Peyer's patch (tissue), 4 donors: ENCODE measurements around the gene PHF10. TPM values are rescaled to one million over a fixed set of nuclear protein-coding genes. Genes with fewer than 3 reads are reported as not detected.

Experiments
- DNase-seq, 3 donors: peaks; one replicate each; pipeline ENCODE4 v3.0.0-alpha.2; 2017 to 2019
- H3K27ac ChIP-seq, 4 donors: fragments of 200-600 bp; sonication (generic); one replicate each; pipeline ENCODE4 v1.5.1; 2016 to 2019
- H3K27me3 ChIP-seq, 2 donors: fragments of 200-600 bp; sonication (generic); one replicate each; pipeline ENCODE4 v1.5.1; 2019
- H3K36me3 ChIP-seq, 3 donors: fragments of 200-600 bp; sonication (generic); one replicate each; pipeline ENCODE4 v1.5.1; 2016 to 2019
- H3K4me1 ChIP-seq, 4 donors: fragments of 200-600 bp; sonication (generic); one replicate each; pipeline ENCODE4 v1.5.1; 2016 to 2019
- H3K4me3 ChIP-seq, 4 donors: fragments of 200-600 bp; sonication (generic); 1 replicate in 3 of 4; 2 replicates in 1 of 4; pipeline ENCODE4 v1.5.1; 2016 to 2019; ENCODE audit warnings: mild to moderate bottlenecking in 1 of 4
- H3K9me3 ChIP-seq, 4 donors: fragments of 200-600 bp; sonication (generic); one replicate each; pipeline ENCODE4 v1.5.1; 2016 to 2019; ENCODE audit warnings: mild to moderate bottlenecking in 1 of 4
- CTCF ChIP-seq, 6 experiments: fragments of 450-650 bp in 4 of 6; fragments of 200-600 bp in 2 of 6; sonication (generic) in 1 of 6; IDR thresholded peaks; one replicate each; pipeline ENCODE4 v1.5.1; 2017 to 2019; ENCODE audit warnings: antibody characterized with exemption in 6 of 6, mild to moderate bottlenecking in 3 of 6, moderate library complexity in 1 of 6
- POLR2A ChIP-seq, 2 donors: fragments of 450-650 bp; IDR thresholded peaks; one replicate each; pipeline ENCODE4 v1.5.1; 2017; ENCODE audit warnings: antibody characterized with exemption in 2 of 2, mild to moderate bottlenecking in 2 of 2, moderate library complexity in 2 of 2
- total RNA-seq, 4 donors: library from RNA; depleted of rRNA; stranded (reverse); fragments of >200 nt; gene quantifications; one replicate each; pipeline ENCODE4 v1.1.0, GENCODE V29; 2016

Gene PHF10
- total RNA-seq, 4 donors from 2014 or later = 23.3 to 46.0 (median 30.6) TPM

DNA sequence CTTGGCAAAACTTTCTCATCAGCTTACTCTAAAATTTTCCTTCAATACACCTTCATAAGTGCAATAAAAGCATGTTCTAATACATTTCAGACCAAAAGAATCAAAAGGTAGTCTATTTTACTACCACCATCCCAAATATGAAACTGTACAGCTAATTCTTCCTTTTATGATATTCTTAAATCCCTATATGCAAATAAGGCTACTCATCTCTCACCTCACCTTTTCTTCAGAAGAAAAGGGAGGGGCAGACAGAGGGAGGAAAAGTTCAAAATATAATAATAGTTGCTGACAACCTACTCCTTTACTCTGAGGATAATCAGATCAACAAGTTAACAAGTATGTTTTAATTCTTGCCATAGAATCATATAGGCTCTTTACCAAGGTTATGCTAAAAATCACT is 15.0 kb downstream of the PHF10 start:
- no peak overlapping the region for H3K4me3 ChIP-seq
- H3K27ac ChIP-seq = no peak overlapping the region
- no peak for TF ChIP-seq CTCF (IDR thresholded peaks at IDR 0.05)
- TF ChIP-seq POLR2A (IDR thresholded peaks at IDR 0.05) = no peak
- H3K4me1 ChIP-seq = peaks cover 0 to 12% (median 2%) of the 10 kb centered on the region in 4 donors
- no peak for DNase-seq
- H3K36me3 ChIP-seq = peaks cover 0 to 62% (median 0%) of the 10 kb centered on the region in 3 donors
- no peaks in the 10 kb centered on the region for H3K9me3 ChIP-seq
- H3K27me3 ChIP-seq = no peaks in the 10 kb centered on the region

DNA sequence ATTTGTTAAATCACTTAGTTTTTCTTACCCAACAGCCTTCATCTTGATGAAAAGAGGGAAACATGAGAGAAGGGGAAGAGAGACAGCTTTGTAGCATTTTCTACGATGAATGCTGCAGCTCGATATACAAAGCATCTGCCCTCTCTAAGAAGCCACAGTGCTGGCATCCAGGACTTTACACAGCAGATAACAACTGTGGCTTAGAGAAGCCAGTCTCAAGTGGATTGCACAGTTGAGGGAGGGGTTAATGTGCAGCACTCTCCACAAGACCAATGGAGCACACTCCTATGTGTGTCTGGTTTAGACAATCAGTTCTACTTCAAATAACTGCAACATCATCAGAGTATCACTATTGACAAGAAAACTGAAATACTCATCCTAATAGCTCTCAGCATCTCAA is 16.5 kb downstream of the PHF10 start:
- H3K36me3 ChIP-seq = peaks cover 0 to 51% (median 0%) of the 10 kb centered on the region in 3 donors
- no peak overlapping the region for H3K27ac ChIP-seq
- TF ChIP-seq CTCF (IDR thresholded peaks at IDR 0.05) = no peak
- TF ChIP-seq POLR2A (IDR thresholded peaks at IDR 0.05) = no peak
- no peaks in the 10 kb centered on the region for H3K9me3 ChIP-seq
- DNase-seq = no peak
- H3K4me3 ChIP-seq = no peak overlapping the region
- peaks cover 0 to 27% (median 9%) of the 10 kb centered on the region in 4 donors for H3K4me1 ChIP-seq
- no peaks in the 10 kb centered on the region for H3K27me3 ChIP-seq

GRCh38 chr6:169702840-169703246 is 21.5 kb downstream of the PHF10 start:
- DNase-seq = no peak
- peaks cover 0 to 13% (median 0%) of the 10 kb centered on the region in 3 donors for H3K36me3 ChIP-seq
- H3K27ac ChIP-seq = peak overlapping the region; percentile 93 to 98 (median 96)
- TF ChIP-seq POLR2A (IDR thresholded peaks at IDR 0.05) (no peak), CTCF (IDR thresholded peaks at IDR 0.05) (no peak)
- no peaks in the 10 kb centered on the region for H3K9me3 ChIP-seq
- no peaks in the 10 kb centered on the region for H3K27me3 ChIP-seq
- peaks cover 0 to 46% (median 9%) of the 10 kb centered on the region in 4 donors for H3K4me1 ChIP-seq
- H3K4me3 ChIP-seq = peak overlapping the region; percentile 80 to 97 (median 90)

- H3K27ac ChIP-seq = peak within 1 kb of the TSS; percentile 93 to 98 (median 96)
- DNase-seq = peak; percentile 97 to 99 (median 98)
- H3K4me3 ChIP-seq = peak within 1 kb of the TSS; percentile 80 to 97 (median 90)
- peaks cover 0 to 46% (median 9%) of the 10 kb centered on the region in 4 donors for H3K4me1 ChIP-seq
- no peaks in the 10 kb centered on the region for H3K9me3 ChIP-seq
- peak; percentile 96 for TF ChIP-seq POLR2A (IDR thresholded peaks at IDR 0.05)
- peak in 1 of 6 experiments; percentile 8 for TF ChIP-seq CTCF (IDR thresholded peaks at IDR 0.05)
- H3K36me3 ChIP-seq = peaks cover 0 to 10% (median 0%) of the 10 kb centered on the region in 3 donors
- H3K27me3 ChIP-seq = no peaks in the 10 kb centered on the region
Measured at GRCh38 chr6:169701954-169702839, 22.1 kb downstream of the PHF10 start, which contains the start of the genes C6orf120 and WDR27. C6orf120 (plus strand) TSS chr6:169702126; CDS start chr6:169702460, 334 bp downstream. WDR27 (minus strand) TSS chr6:169702029; CDS start chr6:169689005, 13,024 bp downstream.

- Histone ChIP-seq H3K36me3 (peaks cover 0 to 10% (median 0%) of the 10 kb centered on the region in 3 donors), H3K27ac (peak overlapping the region; percentile 93 to 98 (median 96)), H3K27me3 (no peaks in the 10 kb centered on the region), H3K4me1 (peaks cover 0 to 46% (median 9%) of the 10 kb centered on the region in 4 donors), H3K9me3 (no peaks in the 10 kb centered on the region), H3K4me3 (peak overlapping the region; percentile 80 to 97 (median 90))
- DNase-seq = peak in 1 of 3 donors; percentile 30
- TF ChIP-seq POLR2A (IDR thresholded peaks at IDR 0.05) (no peak), CTCF (IDR thresholded peaks at IDR 0.05) (peak in 2 of 6 experiments; percentile 22 to 26)
Measured at GRCh38 chr6:169701311-169701953, 22.9 kb downstream of the PHF10 start.
